Astrocyte of the cerebellum (primary cell): ENCODE results near the gene SWI5.

Experiments
- DNase-seq: peaks from one replicate; pipeline ENCODE4 v3.0.0-alpha.2; 2011; ENCODE audit warnings: low read depth
- H3K4me3 ChIP-seq: 2 replicates; pipeline ENCODE4 v1.5.1; 2011; ENCODE audit warnings: mild to moderate bottlenecking, low read depth, low read length, moderate library complexity
- in situ Hi-C: cut with HindIII; loops from 2 replicates; pipeline ENCODE4 v1.10.0; 2017; ENCODE audit warnings: low sequenced_read_pairs
- TF ChIP-seq, protein P1 (sequence below): IDR thresholded peaks from 2 replicates; pipeline ENCODE4 v1.5.1; 2012; ENCODE audit warnings: low read length, low read depth, moderate library complexity, mild to moderate bottlenecking; ENCODE audit errors: missing control alignments

The SWI5 gene

DNA sequence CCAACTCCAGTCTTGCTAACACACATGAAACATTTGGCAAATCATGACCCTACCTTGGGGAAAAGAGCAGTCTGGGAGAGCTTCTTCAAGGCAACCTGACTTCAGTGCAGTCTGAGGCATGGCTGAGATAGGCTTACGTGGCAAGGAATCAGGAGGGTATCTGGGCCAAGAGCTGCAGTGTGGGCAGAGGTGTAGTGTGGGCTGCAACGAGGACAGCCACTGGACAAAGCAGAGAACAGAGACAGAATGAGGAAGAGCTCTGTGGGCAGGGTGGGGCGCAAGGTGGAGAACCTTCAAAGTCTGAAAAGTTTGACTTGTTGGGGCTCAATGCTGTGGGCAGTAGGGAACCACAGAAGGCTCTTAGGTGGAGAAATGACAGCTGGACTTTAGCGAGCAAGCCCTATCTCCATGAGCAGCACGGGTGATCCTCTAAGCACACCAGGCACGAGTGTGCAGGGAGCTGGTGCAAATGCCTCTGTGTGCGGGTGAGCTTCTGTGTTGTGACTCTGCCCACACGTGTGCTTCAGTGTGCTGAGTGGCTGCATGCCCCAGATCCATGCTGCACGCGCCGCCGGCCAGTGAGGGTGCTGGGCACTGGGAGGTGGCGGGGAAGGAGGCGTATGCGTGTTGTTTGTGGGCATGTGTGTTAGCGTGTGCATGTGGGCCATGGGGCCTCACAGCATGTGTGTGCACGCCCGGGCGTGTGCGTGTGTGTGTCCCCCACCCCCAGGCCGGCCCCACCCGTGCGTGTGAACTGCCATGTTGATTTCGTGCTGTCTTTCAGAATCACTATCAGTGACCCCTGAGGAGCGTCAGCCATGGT, 23.5 kb upstream of the SWI5 start:
- in situ Hi-C loops = no loop called here
- no peak for DNase-seq
- TF ChIP-seq, protein P1, sequence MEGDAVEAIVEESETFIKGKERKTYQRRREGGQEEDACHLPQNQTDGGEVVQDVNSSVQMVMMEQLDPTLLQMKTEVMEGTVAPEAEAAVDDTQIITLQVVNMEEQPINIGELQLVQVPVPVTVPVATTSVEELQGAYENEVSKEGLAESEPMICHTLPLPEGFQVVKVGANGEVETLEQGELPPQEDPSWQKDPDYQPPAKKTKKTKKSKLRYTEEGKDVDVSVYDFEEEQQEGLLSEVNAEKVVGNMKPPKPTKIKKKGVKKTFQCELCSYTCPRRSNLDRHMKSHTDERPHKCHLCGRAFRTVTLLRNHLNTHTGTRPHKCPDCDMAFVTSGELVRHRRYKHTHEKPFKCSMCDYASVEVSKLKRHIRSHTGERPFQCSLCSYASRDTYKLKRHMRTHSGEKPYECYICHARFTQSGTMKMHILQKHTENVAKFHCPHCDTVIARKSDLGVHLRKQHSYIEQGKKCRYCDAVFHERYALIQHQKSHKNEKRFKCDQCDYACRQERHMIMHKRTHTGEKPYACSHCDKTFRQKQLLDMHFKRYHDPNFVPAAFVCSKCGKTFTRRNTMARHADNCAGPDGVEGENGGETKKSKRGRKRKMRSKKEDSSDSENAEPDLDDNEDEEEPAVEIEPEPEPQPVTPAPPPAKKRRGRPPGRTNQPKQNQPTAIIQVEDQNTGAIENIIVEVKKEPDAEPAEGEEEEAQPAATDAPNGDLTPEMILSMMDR = no peak
- no peak overlapping the region for H3K4me3 ChIP-seq

- DNase-seq = no peak
- in situ Hi-C loops = no loop called here
- no peak overlapping the region for H3K4me3 ChIP-seq
- TF ChIP-seq, protein P1 = no peak
Observed at GRCh38 chr9:128253140-128253990, 22.7 kb upstream of the SWI5 start.

GRCh38 chr9:128253991-128254346, 22.1 kb upstream of the SWI5 start:
- in situ Hi-C loops = no loop called here

GRCh38 chr9:128254362-128254761, 21.7 kb upstream of the SWI5 start:
- DNase-seq = no peak
- in situ Hi-C loops = no loop called here
- TF ChIP-seq, protein P1 = no peak
- H3K4me3 ChIP-seq = no peak overlapping the region

More at GRCh38 chr9:128253991-128254346, 22.1 kb upstream of the SWI5 start:
- no peak overlapping the region for H3K4me3 ChIP-seq
- DNase-seq = no peak
- TF ChIP-seq, protein P1 = no peak

DNA sequence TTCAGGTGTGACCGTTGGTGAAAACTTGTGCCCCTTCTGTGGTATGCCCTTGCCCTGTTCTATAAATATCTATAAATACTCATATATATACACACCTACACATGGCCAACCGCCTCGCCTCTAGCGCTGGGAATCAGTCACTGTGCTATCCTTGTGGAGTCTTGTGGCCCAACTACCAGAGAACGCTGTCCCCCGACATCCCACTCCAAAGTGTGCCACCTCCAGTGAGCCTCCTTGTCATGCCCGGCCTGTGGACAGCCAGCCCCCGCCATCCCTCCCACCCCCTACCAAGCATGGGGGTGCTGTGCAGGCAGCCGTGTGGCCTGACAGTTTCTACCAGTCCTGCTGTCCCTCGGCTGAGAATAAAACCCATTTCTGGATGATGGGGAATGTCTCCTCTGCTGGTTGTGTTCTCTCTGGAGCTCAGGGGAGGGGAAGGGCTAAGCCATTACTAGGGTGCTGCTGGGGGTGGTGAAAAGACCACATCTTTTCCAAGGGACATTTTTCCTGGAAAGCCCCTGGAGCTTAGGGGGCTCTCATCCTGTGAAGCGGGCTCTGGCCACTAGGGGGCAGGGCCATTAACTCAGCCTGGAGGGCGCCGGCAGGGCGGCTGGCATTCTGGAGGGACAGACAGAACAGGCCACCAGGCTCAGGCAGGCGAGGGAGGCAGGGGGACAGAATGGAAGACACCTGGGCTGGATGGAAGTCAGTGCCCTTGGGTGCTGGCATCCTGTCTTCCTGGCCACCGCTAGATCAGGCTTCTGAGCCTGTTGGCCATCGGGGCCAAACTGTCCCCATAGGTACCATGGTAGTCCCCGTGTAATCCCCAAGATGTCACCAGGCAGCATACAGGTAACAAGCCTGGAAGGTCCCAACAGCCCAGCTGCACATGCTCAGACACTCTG, 21.0 kb upstream of the SWI5 start:
- in situ Hi-C loops = no loop called here

More for the DNA sequence above, 21.0 kb upstream of the SWI5 start:
- TF ChIP-seq, protein P1 = peak; percentile 95
- DNase-seq = no peak
- H3K4me3 ChIP-seq = no peak overlapping the region
